Psoas muscle (tissue), 8 donors: ENCODE data around the gene ETNK1. TPM values are rescaled to one million over a fixed set of nuclear protein-coding genes. Genes with fewer than 3 reads are reported as not detected.
A peak's percentile ranks its signal among the peaks of the same experiment; 100 is the strongest.

Experiments
- ATAC-seq, 4 donors: fragments of 200-7000 bp; cut with Tn5 transposase; one replicate each; pipeline ENCODE4 v1.9.1; 2020; ENCODE audit warnings: moderate library complexity in 3 of 4, mild to moderate bottlenecking in 2 of 4
- DNase-seq, 2 donors: peaks; one replicate each; pipeline ENCODE4 v3.0.0-alpha.2; 2020
- H3K27ac ChIP-seq: fragments of 200-600 bp; one replicate; pipeline ENCODE4 v1.8.0; 2022
- H3K27me3 ChIP-seq, 3 donors: fragments of 200-600 bp in 1 of 3; one replicate each; pipeline versions ENCODE4 v1.6.1 to v1.8.0; 2013 to 2022; ENCODE audit warnings: low read length in 2 of 3, mild to moderate bottlenecking in 2 of 3, moderate library complexity in 1 of 3; ENCODE audit not compliant: insufficient read depth in 3 of 3
- H3K36me3 ChIP-seq, 2 donors: fragments of 200-600 bp in 1 of 2; one replicate each; pipeline versions ENCODE4 v1.6.1 to v1.8.0; 2013 to 2022; ENCODE audit warnings: low read depth in 1 of 2, mild to moderate bottlenecking in 1 of 2, moderate library complexity in 1 of 2; ENCODE audit not compliant: insufficient read depth in 1 of 2
- H3K4me1 ChIP-seq: fragments of 200-600 bp; one replicate; pipeline ENCODE4 v1.8.0; 2022
- H3K4me3 ChIP-seq: fragments of 200-600 bp; one replicate; pipeline ENCODE4 v1.8.0; 2022; ENCODE audit warnings: mild to moderate bottlenecking
- H3K9me3 ChIP-seq: fragments of 200-600 bp; one replicate; pipeline ENCODE4 v1.8.0; 2022
- CTCF ChIP-seq: fragments of 200-600 bp; IDR thresholded peaks from one replicate; pipeline ENCODE4 v1.8.0; 2022; ENCODE audit warnings: antibody characterized with exemption
- WGBS, 3 donors: extraction: QIAGEN DNeasy Blood & Tissue Kit; methylation state at CpG; one replicate each; pipeline versions ENCODE4 v1.1.6 to v1.1.7; 2013; 5-methylcytosine and 5-hydroxymethylcytosine counted together
- intact Hi-C, 2 donors: fragments of 100-400 bp; cut with DNase I; formaldehyde crosslinking; loops; one replicate each; pipeline versions ENCODE4 v1.11.0 to v1.14.2; 2022
- polyA plus RNA-seq, 3 donors: library from polyadenylated mRNA; stranded (reverse); fragments of 200-250 nt; gene quantifications; one replicate each; pipeline ENCODE4 v1.2.3, GENCODE V29; 2013
- total RNA-seq, 4 donors: library from RNA; stranded (reverse); fragmentation: NEBNext Ultra II Directional in 2 of 4; extraction: Animal tissue kit (Norgen Biotek cat#: 25700) in 2 of 4; gene quantifications; one replicate each; pipeline versions ENCODE4 v1.2.1 to v1.2.4, GENCODE V29; 2021 to 2023
- donor health status: healthy with polysubstance abuse.
- donor health status: DM: no; HTN: no; CAD: no; lungs with moderate emphysema.
- donor health status: Bipolar disorder and iron deficiency.
- donor health status: healthy.
- donor health status: DM: yes; HTN: yes; CAD: no.
- donor health status: DM: no; HTN: no; CAD: no.
- donor health status: DM: no; HTN: no; CAD: no.
- donor health status: DM: yes; HTN: yes; CAD: no.

Gene ETNK1
- total and polyA plus RNA-seq, 7 donors = 2.6 to 13.2 (median 8.7) TPM

GRCh38 chr12:22615963-22616501 is 8.9 kb upstream of the ETNK1 start:
- TF ChIP-seq CTCF = no peak
- intact Hi-C loops = no loop called here
- Histone ChIP-seq H3K27me3 (peaks cover 0 to 5% (median 2%) of the 10 kb centered on the region in 3 donors), H3K4me1 (no peaks in the 10 kb centered on the region), H3K9me3 (no peaks in the 10 kb centered on the region), H3K36me3 (no peaks in the 10 kb centered on the region), H3K27ac (no peak overlapping the region), H3K4me3 (no peak overlapping the region)
- DNase-seq (no peak), ATAC-seq (no peak)
- 79 to 82% (median 81%) methylated on average over 2 of the region's 2 CpGs for WGBS, 3 donors

- TF ChIP-seq CTCF = no peak
Measured at GRCh38 chr12:22617630-22618029, 7.3 kb upstream of the ETNK1 start.

GRCh38 chr12:22624548-22624869 is 462 bp upstream of the ETNK1 start:
- TF ChIP-seq CTCF = no peak
- intact Hi-C loops = no loop called here
- Histone ChIP-seq H3K27me3 (peaks cover 0 to 3% (median 0%) of the 10 kb centered on the region in 3 donors), H3K4me1 (peaks cover 22% of the 10 kb centered on the region), H3K9me3 (no peaks in the 10 kb centered on the region), H3K36me3 (no peaks in the 10 kb centered on the region), H3K27ac (peak overlapping the region; percentile 98), H3K4me3 (peak overlapping the region; percentile 93)
- DNase-seq (no peak), ATAC-seq (peak; percentile 38 to 66 (median 61))
- WGBS, 3 donors = 8 to 12% (median 10%) methylated on average over 10 of the region's 10 CpGs

More at GRCh38 chr12:22617630-22618029, 7.3 kb upstream of the ETNK1 start:
- 89 to 91% (median 89%) methylated on average over 2 of the region's 2 CpGs for WGBS, 3 donors
- Histone ChIP-seq H3K27me3 (peaks cover 0 to 3% (median 2%) of the 10 kb centered on the region in 3 donors), H3K4me1 (no peaks in the 10 kb centered on the region), H3K36me3 (no peaks in the 10 kb centered on the region), H3K4me3 (no peak overlapping the region), H3K27ac (no peak overlapping the region), H3K9me3 (no peaks in the 10 kb centered on the region)
- DNase-seq (no peak), ATAC-seq (no peak)
- intact Hi-C loops = no loop called here

- no peak for TF ChIP-seq CTCF
- no peaks in the 10 kb centered on the region for H3K9me3 ChIP-seq
- DNase-seq (peak in 1 of 2 donors; percentile 11), ATAC-seq (peak; percentile 7 to 35 (median 12))
- peaks cover 27% of the 10 kb centered on the region for H3K4me1 ChIP-seq
- no peaks in the 10 kb centered on the region for H3K27me3 ChIP-seq
- peak overlapping the region; percentile 93 for H3K4me3 ChIP-seq
- H3K36me3 ChIP-seq = no peaks in the 10 kb centered on the region
- WGBS, 3 donors = 0 to 1% (median 0%) methylated on average over 18 of the region's 18 CpGs
- H3K27ac ChIP-seq = peak overlapping the region; percentile 98
- intact Hi-C loops = loop anchor here (1.0 to 5.0 kb wide), 2 partner anchors 82 to 84 kb away; partner anchors contain the start of gene C2CD5 (in 2 of the 2)
Measured at GRCh38 chr12:22625762-22626294, 857 bp downstream of the ETNK1 start.

- Histone ChIP-seq H3K9me3 (no peaks in the 10 kb centered on the region), H3K27ac (peak overlapping the region; percentile 98), H3K4me1 (peaks cover 27% of the 10 kb centered on the region), H3K27me3 (no peaks in the 10 kb centered on the region), H3K4me3 (peak overlapping the region; percentile 93), H3K36me3 (no peaks in the 10 kb centered on the region)
- ATAC-seq = no peak
- DNase-seq = no peak
- intact Hi-C loops = loop anchor here in 1 of 2 donors (5.0 kb wide), 1 partner anchor 84 kb away; the partner anchor contains the start of gene C2CD5
- 15 to 22% (median 17%) methylated on average over 4 of the region's 4 CpGs for WGBS, 3 donors
- no peak for TF ChIP-seq CTCF
Measured at GRCh38 chr12:22626406-22626805, 1.4 kb downstream of the ETNK1 start.
